Amygdala (tissue), 56 donors: ENCODE data around the gene SLC52A1.
A peak's percentile ranks its signal among the peaks of the same experiment; 100 is the strongest.
"Not testable (repeated sequence)": the region's sequence is repeated elsewhere in the genome, so short reads cannot be mapped to it uniquely, and the experiment has no call there.

Experiments
- DNase-seq, 56 donors: peaks; one replicate each; lab custom pipeline; 2025; lab: John Stamatoyannopoulos, UW

SLC52A1 gene

GRCh38 chr17:5035315-5035714, at the start of gene SLC52A1:
Gene SLC52A1, minus strand, starts transcription at chr17:5035426. Its CDS starts 820 bp downstream, at chr17:5034606.
- DNase-seq, result no peak

- DNase-seq, result no peak
Observed at GRCh38 chr17:5080591-5080990, 45.4 kb upstream of the SLC52A1 start.

GRCh38 chr17:5078106-5079028, 43.1 kb upstream of the SLC52A1 start, which contains the start of gene ZFP3:
Gene ZFP3, plus strand, starts transcription at chr17:5078467. Its CDS starts 13,038 bp downstream, at chr17:5091505.
- DNase-seq, result peak; percentile 45 to 93 (median 82)

DNA sequence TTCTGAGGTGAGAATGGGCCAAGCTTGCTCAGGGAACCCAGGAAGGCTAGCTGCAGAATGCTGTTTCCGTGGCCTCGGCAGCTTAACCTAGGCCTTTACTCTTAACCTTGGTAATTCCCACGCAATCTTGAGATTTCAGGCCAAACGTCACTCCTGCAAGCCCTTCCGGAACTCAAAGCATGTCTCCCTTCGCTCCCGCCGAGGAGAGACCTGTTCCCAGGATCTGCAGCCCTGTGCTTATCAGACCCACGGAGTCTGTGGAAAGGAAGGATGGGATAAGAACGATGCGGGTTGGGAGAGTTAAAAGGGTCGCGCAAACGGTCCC, 42.5 kb upstream of the SLC52A1 start:
- DNase-seq, result no peak

DNA sequence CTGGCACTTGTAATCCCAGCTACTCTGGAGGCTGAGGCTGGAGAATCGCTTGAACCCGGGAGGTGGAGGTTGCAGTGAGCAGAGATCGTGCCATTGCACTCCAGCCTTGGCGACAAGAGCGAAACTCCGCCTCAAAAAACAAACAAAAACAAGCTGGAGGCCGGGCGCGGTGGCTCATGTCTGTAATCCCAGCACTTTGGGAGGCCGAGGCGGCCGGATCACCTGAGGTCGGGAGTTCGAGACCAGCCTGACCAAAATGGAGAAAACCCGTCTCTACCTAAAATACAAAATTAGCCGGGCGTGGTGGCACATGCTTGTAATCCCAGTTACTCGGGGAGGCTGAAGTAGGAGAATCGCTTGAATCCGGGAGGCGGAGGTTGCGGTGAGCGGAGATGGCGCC, 42.0 kb upstream of the SLC52A1 start:
- DNase-seq, result not testable (repeated sequence)

GRCh38 chr17:5075472-5075871, 40.2 kb upstream of the SLC52A1 start:
- not testable (repeated sequence) for DNase-seq

GRCh38 chr17:5069724-5070123, 34.5 kb upstream of the SLC52A1 start:
- no peak for DNase-seq

- DNase-seq, result no peak
Observed at GRCh38 chr17:5068236-5068635, 33.0 kb upstream of the SLC52A1 start.

DNA sequence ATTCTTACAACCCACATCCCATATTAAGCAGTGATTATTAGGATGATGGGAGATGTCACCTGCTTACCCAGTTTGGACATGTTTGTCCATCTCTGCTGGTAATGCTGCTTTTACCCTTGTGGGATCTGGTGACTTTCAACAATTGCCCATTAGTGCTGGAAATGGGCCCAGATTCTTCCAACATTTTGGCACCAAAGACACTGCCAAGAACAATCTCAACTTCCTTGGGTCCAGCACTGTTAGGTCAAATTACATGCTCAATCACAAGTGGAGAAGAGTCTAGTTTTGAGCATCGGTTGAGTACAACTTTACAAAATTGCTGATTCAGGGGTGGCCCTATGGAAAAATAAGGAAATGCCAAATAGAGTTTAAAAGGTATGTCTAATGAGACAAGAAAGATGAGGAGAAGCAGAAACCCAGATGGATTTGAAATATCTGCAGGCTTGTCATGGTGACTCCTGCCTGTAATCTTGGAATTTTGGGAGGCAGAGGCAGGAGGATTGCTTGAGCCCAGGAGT, 30.1 kb upstream of the SLC52A1 start:
- DNase-seq, result no peak

DNA sequence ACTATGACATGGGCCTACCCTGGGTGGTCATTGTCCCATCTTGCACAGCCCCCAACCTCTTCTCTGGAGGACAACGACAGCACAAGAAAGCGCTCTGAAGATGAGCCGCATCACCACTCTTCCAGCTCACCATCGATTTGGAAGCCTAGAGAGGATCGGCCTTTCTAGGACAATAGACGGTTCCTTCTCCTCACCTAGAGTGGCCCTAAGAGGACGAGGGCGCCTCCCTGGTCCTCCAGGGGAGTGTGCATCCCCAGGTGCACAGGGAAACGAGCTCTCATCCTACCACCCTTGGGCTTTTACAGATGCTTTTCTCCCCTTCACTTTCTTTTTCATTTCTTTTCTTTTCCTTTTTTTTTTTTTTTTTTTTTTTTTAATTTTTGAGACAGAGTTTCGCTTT, 20.3 kb upstream of the SLC52A1 start:
- no peak for DNase-seq

DNA sequence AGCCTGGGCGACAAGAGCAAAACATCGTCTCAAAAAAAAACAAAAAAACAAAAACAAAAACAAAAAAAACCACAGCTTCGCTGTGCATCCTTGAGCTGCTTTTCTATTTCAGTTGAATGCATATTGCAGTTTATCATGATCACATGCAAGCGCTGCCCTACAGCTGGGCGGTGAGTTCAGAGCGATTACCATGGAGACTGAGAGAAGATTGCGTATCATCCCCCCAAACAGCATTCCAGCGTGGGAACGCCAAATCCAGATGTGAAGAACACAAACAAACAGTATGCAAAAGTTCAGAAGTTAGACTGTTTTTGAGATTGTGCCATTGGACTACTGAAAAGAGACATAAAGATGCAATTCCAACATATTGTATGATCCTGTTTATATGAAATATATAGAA, 15.1 kb upstream of the SLC52A1 start:
- DNase-seq, result no peak

DNA sequence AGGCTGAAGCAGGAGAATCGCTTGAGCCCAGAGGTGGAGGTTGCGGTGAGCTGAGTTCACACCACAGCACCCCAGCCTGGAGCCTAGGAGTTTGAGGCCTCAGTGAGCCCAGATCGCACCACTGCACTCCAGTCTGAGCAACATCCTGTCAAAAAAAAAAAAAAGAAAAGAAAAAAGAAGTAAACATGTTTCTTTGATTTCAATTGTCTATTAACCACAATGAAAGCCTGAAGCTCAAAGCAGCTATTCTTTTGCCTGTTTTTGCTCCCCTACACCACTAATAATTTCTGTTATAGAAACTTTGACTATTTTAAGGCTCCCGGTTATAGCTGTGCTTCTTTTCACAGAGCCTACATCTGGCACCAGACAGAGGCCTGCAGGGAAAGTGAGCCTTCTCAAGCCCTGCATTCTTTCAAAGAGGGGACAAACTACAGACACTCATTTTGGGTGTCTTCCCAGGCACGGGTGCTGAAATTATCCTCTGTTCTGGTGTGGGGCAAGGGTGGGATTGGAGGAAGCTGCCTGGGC, 14.2 kb upstream of the SLC52A1 start:
- no peak for DNase-seq

DNA sequence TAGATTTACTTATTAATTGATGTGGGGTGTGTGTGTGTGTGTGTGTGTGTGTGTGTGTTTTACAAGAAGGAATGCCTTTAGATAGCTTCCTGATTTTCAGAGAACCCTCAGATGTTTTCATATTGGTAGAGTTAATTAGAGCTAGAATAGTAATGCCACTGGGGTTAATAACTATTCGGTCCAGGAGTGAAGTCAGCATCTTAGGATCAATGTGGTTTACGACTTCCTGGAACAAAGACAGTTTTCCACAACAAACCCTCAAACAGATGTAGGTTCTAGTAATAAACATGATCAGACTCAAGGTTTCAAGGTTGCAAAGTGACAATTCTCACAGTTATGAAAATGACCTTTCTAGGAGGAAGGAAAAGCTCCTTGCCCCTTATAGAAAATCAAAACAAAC, 12.2 kb upstream of the SLC52A1 start:
- no peak for DNase-seq

GRCh38 chr17:5045496-5045895, 10.3 kb upstream of the SLC52A1 start:
- no peak for DNase-seq

GRCh38 chr17:5044630-5045029, 9.4 kb upstream of the SLC52A1 start:
- no peak for DNase-seq

- DNase-seq, result no peak
Observed at GRCh38 chr17:5043524-5043923, 8.3 kb upstream of the SLC52A1 start.

DNA sequence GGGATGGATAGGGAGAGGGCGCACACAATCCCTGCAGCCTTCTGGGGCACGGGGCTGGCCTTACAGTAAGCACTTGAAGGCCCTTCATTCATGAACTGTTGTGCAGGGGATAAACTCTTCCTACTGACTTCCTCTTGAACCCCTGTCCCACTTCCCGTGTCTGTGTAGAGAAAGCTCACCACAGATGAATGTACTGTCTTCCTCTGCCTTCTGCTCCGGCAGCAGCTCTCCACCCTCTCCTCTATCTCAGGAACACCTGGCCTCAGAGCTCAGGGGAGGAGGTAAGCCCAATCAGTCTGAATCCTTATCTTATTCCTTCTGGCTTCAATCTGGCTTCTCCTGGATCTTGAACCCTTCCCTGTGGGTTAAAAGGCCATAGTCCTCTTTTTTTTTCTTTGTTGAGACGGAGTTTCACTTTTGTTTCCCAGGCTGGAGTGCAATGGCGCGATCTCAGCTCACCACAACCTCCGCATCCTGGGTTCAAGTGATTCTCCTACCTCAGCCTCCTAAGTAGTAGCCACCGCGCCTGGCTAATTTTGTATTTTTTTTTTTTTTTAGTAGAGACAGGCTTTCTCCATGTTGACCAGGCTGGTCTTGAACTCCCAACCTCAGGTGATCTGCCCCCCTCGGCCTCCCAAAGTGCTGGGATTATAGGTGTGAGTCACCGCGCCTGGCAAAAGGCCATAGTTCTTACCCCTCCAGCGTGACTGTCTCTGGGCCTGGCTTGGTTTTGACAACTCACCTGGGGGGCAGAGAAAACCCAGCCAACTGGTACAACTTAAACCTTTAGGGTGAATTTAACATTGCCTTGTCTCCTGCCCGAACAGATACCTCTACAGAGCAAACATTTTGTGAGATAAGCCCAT, 7.2 kb upstream of the SLC52A1 start:
- no peak for DNase-seq

DNA sequence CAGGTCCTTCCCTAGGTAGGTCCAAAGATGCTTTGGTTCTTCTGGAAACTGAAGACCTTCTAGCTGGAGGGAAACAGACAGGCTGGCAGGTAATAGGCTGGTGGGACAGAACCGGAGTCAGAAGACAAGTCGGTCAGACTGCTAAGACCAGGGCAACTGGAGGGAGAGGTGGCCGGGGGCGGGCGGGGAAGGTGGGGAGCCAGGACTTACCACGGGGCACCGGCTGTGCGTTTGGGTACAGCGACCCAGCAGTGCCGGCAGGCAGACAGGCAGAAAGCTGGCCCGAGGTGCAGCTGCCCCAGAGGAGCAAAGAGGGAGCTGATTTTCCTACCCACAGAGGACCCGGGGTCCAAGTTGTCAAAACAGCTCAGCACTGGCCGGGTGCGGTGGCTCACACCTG, 575 bp downstream of the SLC52A1 start:
- DNase-seq, result no peak

- DNase-seq, result no peak
Observed at GRCh38 chr17:5034063-5034462, 1.2 kb downstream of the SLC52A1 start.

- DNase-seq, result no peak
Observed at GRCh38 chr17:5033352-5034015, 1.7 kb downstream of the SLC52A1 start.
